H1 (cell line): ENCODE measurements around the gene QRSL1. TPM values are rescaled to one million over a fixed set of nuclear protein-coding genes. Genes with fewer than 3 reads are reported as not detected.

Experiments used
- CTCF ChIA-PET: fragments of 300-600 bp; sonication (Branson Sonifier 250); formaldehyde crosslinking; loops from one replicate; lab custom pipeline; 2021; ENCODE audit not compliant: partially characterized antibody; lab: Charles Lee
- POLR2A ChIA-PET: fragments of 300-600 bp; sonication (Branson Sonifier 250); formaldehyde crosslinking; loops from one replicate; lab custom pipeline; 2021; ENCODE audit warnings: inconsistent platforms; ENCODE audit not compliant: partially characterized antibody; lab: Charles Lee
- DNase-seq, 2 experiments: peaks; one replicate each; pipeline versions ENCODE4 v3.0.0 to v3.0.0-alpha.2; 2010 to 2022; ENCODE audit warnings: low spot score in 2 of 2, low read depth in 1 of 2, mixed read lengths in 1 of 2
- FAIRE-seq: peaks from 2 replicates; lab custom pipeline; 2011; peaks lifted over from hg19 to GRCh38; lab: Jason Lieb, UNC
- H2AFZ ChIP-seq: 2 replicates; pipeline ENCODE4 v1.8.1; 2012; ENCODE audit warnings: low read length, inconsistent platforms
- H2AK5ac ChIP-seq: 2 replicates; pipeline ENCODE4 v1.6.1; 2013; ENCODE audit warnings: low read depth, low read length
- H2BK120ac ChIP-seq: replicated peaks from 2 replicates; pipeline ENCODE3; 2013; ENCODE audit warnings: low read depth, low read length, inconsistent platforms
- H2BK12ac ChIP-seq: 2 replicates; pipeline ENCODE4 v1.6.1; 2013; ENCODE audit warnings: low read depth, low read length
- H2BK15ac ChIP-seq: 2 replicates; pipeline ENCODE4 v1.6.1; 2013; ENCODE audit warnings: low read length
- H2BK20ac ChIP-seq: 2 replicates; pipeline ENCODE4 v1.6.1; 2013; ENCODE audit warnings: low read length
- H2BK5ac ChIP-seq: 2 replicates; pipeline ENCODE4 v1.6.1; 2013; ENCODE audit warnings: low read depth, low read length
- H3K14ac ChIP-seq: 2 replicates; pipeline ENCODE4 v1.6.1; 2013; ENCODE audit warnings: inconsistent platforms; ENCODE audit not compliant: insufficient read length
- H3K18ac ChIP-seq: 2 replicates; pipeline ENCODE4 v1.6.1; 2013; ENCODE audit warnings: low read length; ENCODE audit errors: extremely low read depth
- H3K23ac ChIP-seq: 2 replicates; pipeline ENCODE4 v1.6.1; 2013; ENCODE audit warnings: inconsistent platforms; ENCODE audit not compliant: insufficient read length
- H3K23me2 ChIP-seq: 2 replicates; pipeline ENCODE4 v1.6.1; 2013; ENCODE audit warnings: low read depth, low read length
- H3K27ac ChIP-seq: 2 replicates; pipeline ENCODE4 v1.6.1; 2011; ENCODE audit warnings: low read depth, low read length, inconsistent platforms
- H3K27me3 ChIP-seq, 4 experiments: replicated peaks in 1 of 4; 1 replicate in 1 of 4; 2 replicates in 3 of 4; pipeline versions ENCODE4 v1.6.1 to v1.8.1; 2011 to 2013; ENCODE audit warnings: low read length in 3 of 4, mild to moderate bottlenecking in 3 of 4, inconsistent platforms in 2 of 4, mixed read lengths in 2 of 4, moderate library complexity in 1 of 4; ENCODE audit not compliant: control insufficient read depth in 3 of 4, insufficient read depth in 3 of 4; ENCODE audit errors: extremely low read depth in 1 of 4
- H3K36me3 ChIP-seq, 4 experiments: 2 replicates each; pipeline versions ENCODE4 v1.6.1 to v1.8.1; 2011 to 2013; ENCODE audit warnings: mild to moderate bottlenecking in 4 of 4, low read length in 3 of 4, moderate library complexity in 2 of 4, control low read depth in 1 of 4, inconsistent platforms in 1 of 4; ENCODE audit not compliant: insufficient read depth in 4 of 4, control insufficient read depth in 2 of 4
- H3K4ac ChIP-seq: replicated peaks from 2 replicates; pipeline ENCODE3; 2013; ENCODE audit warnings: low read length, low read depth, mixed read lengths, inconsistent platforms; ENCODE audit not compliant: insufficient read length
- H3K4me1 ChIP-seq, 4 experiments: replicated peaks in 1 of 4; 1 replicate in 1 of 4; 2 replicates in 3 of 4; pipeline versions ENCODE4 v1.6.1 to v1.8.1; 2011 to 2013; ENCODE audit warnings: low read length in 3 of 4, inconsistent platforms in 2 of 4, mixed read lengths in 1 of 4; ENCODE audit not compliant: insufficient read depth in 4 of 4, control insufficient read depth in 3 of 4
- H3K4me2 ChIP-seq, 2 experiments: 2 replicates each; pipeline versions ENCODE4 v1.6.1 to v1.8.1; 2011 to 2013; ENCODE audit warnings: low read depth in 2 of 2, low read length in 2 of 2, control low read depth in 1 of 2, inconsistent platforms in 1 of 2, mild to moderate bottlenecking in 1 of 2; ENCODE audit not compliant: insufficient read depth in 1 of 2
- H3K4me3 ChIP-seq, 4 experiments: fragments of 200-600, 300-600 bp in 1 of 4; sonication (generic), shearing (Covaris generic), sonication (Bioruptor Twin) in 1 of 4; 2 replicates each; pipeline versions ENCODE4 v1.5.1 to v1.8.1; 2011 to 2016; ENCODE audit warnings: low read length in 4 of 4, low read depth in 3 of 4, control low read depth in 2 of 4, inconsistent platforms in 2 of 4, mild to moderate bottlenecking in 2 of 4, mixed read lengths in 1 of 4, moderate library complexity in 1 of 4; ENCODE audit not compliant: insufficient read depth in 2 of 4; ENCODE audit errors: extremely low read depth in 1 of 4
- H3K56ac ChIP-seq: replicated peaks from 2 replicates; pipeline ENCODE3; 2013; ENCODE audit warnings: low read depth, mild to moderate bottlenecking, mixed read lengths, low read length, inconsistent platforms; ENCODE audit not compliant: insufficient read length
- H3K79me1 ChIP-seq: 2 replicates; pipeline ENCODE4 v1.6.1; 2013; ENCODE audit warnings: low read depth, low read length, control low read depth
- H3K79me2 ChIP-seq, 2 experiments: 2 replicates each; pipeline versions ENCODE4 v1.6.1 to v1.8.1; 2012 to 2013; ENCODE audit warnings: low read length in 2 of 2, mild to moderate bottlenecking in 2 of 2, inconsistent platforms in 1 of 2; ENCODE audit not compliant: insufficient read depth in 2 of 2, control insufficient read depth in 1 of 2
- H3K9ac ChIP-seq, 4 experiments: replicated peaks in 1 of 4; 1 replicate in 1 of 4; 2 replicates in 3 of 4; pipeline versions ENCODE4 v1.6.1 to v1.8.1; 2011 to 2013; ENCODE audit warnings: low read depth in 3 of 4, low read length in 3 of 4, control low read depth in 2 of 4, mild to moderate bottlenecking in 2 of 4, moderate library complexity in 2 of 4, inconsistent platforms in 1 of 4; ENCODE audit errors: extremely low read depth in 1 of 4
- H3K9me3 ChIP-seq, 2 experiments: 2 replicates each; pipeline versions ENCODE4 v1.6.1 to v1.8.1; 2012 to 2013; ENCODE audit warnings: mild to moderate bottlenecking in 2 of 2, moderate library complexity in 2 of 2, control low read depth in 1 of 2, inconsistent platforms in 1 of 2, low read depth in 1 of 2, low read length in 1 of 2, mixed read lengths in 1 of 2; ENCODE audit not compliant: insufficient read depth in 2 of 2
- H4K20me1 ChIP-seq, 2 experiments: replicated peaks in 1 of 2; 2 replicates each; pipeline versions ENCODE3 to v1.8.1; 2011 to 2013; ENCODE audit warnings: inconsistent platforms in 2 of 2, low read length in 2 of 2, mild to moderate bottlenecking in 1 of 2; ENCODE audit not compliant: insufficient read depth in 2 of 2, control insufficient read depth in 1 of 2
- H4K5ac ChIP-seq: 2 replicates; pipeline ENCODE4 v1.6.1; 2013; ENCODE audit warnings: low read length, low read depth, mixed read lengths, inconsistent platforms; ENCODE audit not compliant: insufficient read length
- H4K8ac ChIP-seq: 2 replicates; pipeline ENCODE4 v1.8.0; 2013; ENCODE audit warnings: mild to moderate bottlenecking, moderate library complexity, low read length, inconsistent platforms; ENCODE audit not compliant: insufficient read depth; ENCODE audit errors: extremely low read depth
- H4K91ac ChIP-seq: replicated peaks from 2 replicates; pipeline ENCODE3; 2013; ENCODE audit warnings: low read length, mixed read lengths, inconsistent platforms; ENCODE audit not compliant: insufficient read length
- BRCA1 ChIP-seq: IDR thresholded peaks from 2 replicates; pipeline ENCODE4 v1.6.1; 2012; ENCODE audit warnings: low read depth, low read length, improper control_type of control experiment
- CTCF ChIP-seq, 3 experiments: IDR thresholded peaks; 1 replicate in 2 of 3; 2 replicates in 1 of 3; pipeline versions ENCODE4 v1.5.1 to v1.6.1; 2011; ENCODE audit warnings: low read length in 3 of 3, mild to moderate bottlenecking in 3 of 3, inconsistent platforms in 2 of 3, low read depth in 1 of 3, moderate library complexity in 1 of 3; ENCODE audit not compliant: insufficient read depth in 1 of 3; ENCODE audit errors: control extremely low read depth in 1 of 3
- EP300 ChIP-seq, 2 experiments: IDR thresholded peaks; 1 replicate in 1 of 2; 2 replicates in 1 of 2; pipeline ENCODE4 v1.6.1; 2011 to 2012; ENCODE audit warnings: low read depth in 2 of 2, low read length in 2 of 2, mild to moderate bottlenecking in 2 of 2, borderline replicate concordance in 1 of 2, inconsistent platforms in 1 of 2, moderate library complexity in 1 of 2
- FOSL1 ChIP-seq: IDR thresholded peaks from 2 replicates; pipeline ENCODE4 v1.6.1; 2011; ENCODE audit warnings: mild to moderate bottlenecking, low read depth, low read length, moderate library complexity; ENCODE audit not compliant: insufficient read depth
- HDAC2 ChIP-seq, 2 experiments: fragments of 300-600 bp in 1 of 2; sonication (generic) in 1 of 2; IDR thresholded peaks; 2 replicates each; pipeline ENCODE4 v1.6.1; 2011 to 2012; ENCODE audit warnings: low read depth in 2 of 2, low read length in 2 of 2, mild to moderate bottlenecking in 2 of 2, moderate library complexity in 2 of 2, borderline replicate concordance in 1 of 2, inconsistent platforms in 1 of 2
- KDM4A ChIP-seq: IDR thresholded peaks from one replicate; pipeline ENCODE4 v1.7.1; 2012; ENCODE audit warnings: low read depth, mild to moderate bottlenecking, moderate library complexity, low read length, inconsistent platforms; ENCODE audit not compliant: severe bottlenecking
- POLR2AphosphoS5 ChIP-seq: IDR thresholded peaks from 2 replicates; pipeline ENCODE4 v1.6.1; 2011; ENCODE audit warnings: low read depth, low read length
- POU5F1 ChIP-seq: IDR thresholded peaks from 2 replicates; pipeline ENCODE4 v1.6.1; 2011; ENCODE audit warnings: low read depth, mild to moderate bottlenecking, low read length, moderate library complexity
- SAP30 ChIP-seq: fragments of 300-600 bp; sonication (generic); IDR thresholded peaks from 2 replicates; pipeline ENCODE4 v1.7.1; 2012; ENCODE audit warnings: low read length, moderate library complexity, mild to moderate bottlenecking, inconsistent platforms; ENCODE audit not compliant: insufficient read depth, insufficient replicate concordance
- YY1 ChIP-seq: IDR thresholded peaks from 2 replicates; pipeline ENCODE4 v1.6.1; 2011; ENCODE audit warnings: low read depth, mild to moderate bottlenecking, low read length
- ZNF274 ChIP-seq: IDR thresholded peaks from 2 replicates; pipeline ENCODE4 v1.7.0; 2012; ENCODE audit warnings: low read length, borderline replicate concordance; ENCODE audit errors: extremely low read depth
- polyA plus RNA-seq, 7 experiments: library from polyadenylated mRNA; depleted of rRNA in 3 of 7; stranded (reverse) in 5 of 7; unstranded in 2 of 7; fragments of >200 nt in 5 of 7; fragments of 200-250 nt in 2 of 7; gene quantifications; 1 replicate in 5 of 7; 2 replicates in 1 of 7; 4 replicates in 1 of 7; pipeline versions ENCODE4 v1.2.1 to v1.2.3, GENCODE V29; 2011 to 2013; ENCODE audit warnings: missing spikeins in 2 of 7, mixed read lengths in 2 of 7
- total RNA-seq: library from RNA; stranded (reverse); fragmentation: NEBNext Ultra II Directional; extraction: Animal tissue kit (Norgen Biotek cat#: 25700); gene quantifications from 2 replicates; pipeline ENCODE4 v1.2.1, GENCODE V29; 2021

Gene QRSL1
- total and polyA plus RNA-seq, 2 of the 8 experiments (the other 6 are each of a cell fraction or from before 2014, with no cell fraction given) = 7.8 to 22.2 TPM

- Histone ChIP-seq H2BK5ac (no peak overlapping the region), H2AK5ac (no peak overlapping the region), H3K79me2 (no peaks in the 10 kb centered on the region), H3K4ac (no peak overlapping the region), H3K23ac (no peak overlapping the region), H2BK120ac (no peak overlapping the region), H2BK20ac (peak overlapping the region; percentile 24; the same call in 1 of the 2 replicates), H2BK15ac (no peak overlapping the region), H2BK12ac (no peak overlapping the region), H4K8ac (no peak overlapping the region), H3K9me3 (peaks cover 11 to 12% of the 10 kb centered on the region in 2 experiments; a peak in 3 of 4 replicates), H4K20me1 (no peaks in the 10 kb centered on the region), H3K79me1 (no peaks in the 10 kb centered on the region), H3K27ac (no peak overlapping the region), H3K4me3 (no peak overlapping the region), H3K4me2 (no peak overlapping the region), H3K27me3 (peaks cover 0 to 2% (median 0%) of the 10 kb centered on the region in 4 experiments; a peak in 1 of 7 replicates), H3K56ac (no peak overlapping the region), H4K5ac (no peak overlapping the region), H2AFZ (0 out of 2 replicates have a peak overlapping the region, but pooled peaks have one; percentile 46), H3K36me3 (peaks cover 0 to 9% (median 0%) of the 10 kb centered on the region in 4 experiments; a peak in 2 of 8 replicates), H3K23me2 (no peaks in the 10 kb centered on the region), H3K18ac (no peak overlapping the region), H3K9ac (no peak overlapping the region), H4K91ac (no peak overlapping the region), H3K4me1 (peaks cover 0 to 4% (median 1%) of the 10 kb centered on the region in 4 experiments; a peak in 2 of 7 replicates), H3K14ac (no peak overlapping the region)
- FAIRE-seq (no peak), DNase-seq (no peak)
- POLR2A ChIA-PET = interaction anchor here (0.6 kb wide), 1 partner anchor 424 kb away, joined by 5 read pairs; no protein-coding TSS in a partner anchor
- CTCF ChIA-PET = interaction anchor here (0.6 kb wide), 1 partner anchor 86 kb away, joined by 3 read pairs; no protein-coding TSS in a partner anchor
- TF ChIP-seq EP300 (IDR thresholded peaks at IDR 0.05; ENCODE audit: borderline replicate concordance in 1 of 2, low read depth in 2 of 2, low read length in 2 of 2) (no peak), YY1 (no peak), CTCF (IDR thresholded peaks at IDR 0.05; ENCODE audit: control extremely low read depth in 1 of 3, insufficient read depth in 1 of 3, low read depth in 1 of 3, low read length in 3 of 3) (no peak), HDAC2 (IDR thresholded peaks at IDR 0.05; ENCODE audit: borderline replicate concordance in 1 of 2, low read depth in 2 of 2, low read length in 2 of 2) (no peak), BRCA1 (no peak), FOSL1 (no peak), SAP30 (no peak), POU5F1 (no peak), ZNF274 (no peak), POLR2AphosphoS5 (no peak), KDM4A (no peak)
These were observed 71.2 kb downstream of the QRSL1 start for GRCh38 chr6:106700581-106700980.
